Right kidney (tissue), 1 donor: ENCODE measurements around the gene NCOA3.

Source experiments
- DNase-seq: peaks from one replicate; pipeline ENCODE4 v3.0.0-alpha.2; 2016

NCOA3 gene

DNA sequence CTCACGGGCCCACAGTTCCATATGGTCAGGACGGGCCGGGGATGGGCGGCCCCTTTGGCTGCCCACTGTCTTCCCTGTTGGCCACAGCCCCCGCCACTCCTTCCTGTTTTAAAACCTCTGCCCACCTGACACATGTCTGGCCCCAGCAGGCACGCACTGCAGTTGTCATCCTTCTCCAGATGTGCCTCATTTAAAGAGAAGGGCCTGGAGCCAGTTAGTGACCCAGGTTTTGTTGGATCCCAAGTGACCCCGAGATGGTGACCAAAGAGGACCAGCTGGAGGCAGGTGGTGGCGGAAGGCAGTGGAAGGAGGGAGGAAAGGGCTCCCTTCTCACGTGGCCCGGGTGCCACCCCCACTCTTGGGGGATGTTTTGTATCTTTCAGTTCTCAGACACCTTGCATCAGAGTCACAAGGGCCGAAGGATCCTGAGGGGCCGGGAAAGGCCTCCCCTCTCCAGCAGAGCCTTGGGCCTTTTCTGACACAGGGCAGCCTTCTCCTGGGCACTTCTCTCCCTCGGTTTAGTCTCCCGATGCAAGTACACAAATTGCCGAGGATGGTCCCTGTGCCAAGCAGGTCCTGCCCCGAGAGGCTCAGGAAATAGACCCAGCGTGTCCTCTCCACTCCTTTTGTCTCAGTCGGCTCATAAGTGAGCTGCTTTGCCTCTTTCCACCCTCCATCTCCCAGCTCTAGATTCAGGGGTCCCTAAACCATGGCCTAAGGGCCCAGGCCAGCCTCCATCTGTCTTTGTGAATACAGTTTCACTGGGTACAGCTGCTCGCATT lies 166.0 kb downstream of the NCOA3 start:
- DNase-seq: no peak

DNA sequence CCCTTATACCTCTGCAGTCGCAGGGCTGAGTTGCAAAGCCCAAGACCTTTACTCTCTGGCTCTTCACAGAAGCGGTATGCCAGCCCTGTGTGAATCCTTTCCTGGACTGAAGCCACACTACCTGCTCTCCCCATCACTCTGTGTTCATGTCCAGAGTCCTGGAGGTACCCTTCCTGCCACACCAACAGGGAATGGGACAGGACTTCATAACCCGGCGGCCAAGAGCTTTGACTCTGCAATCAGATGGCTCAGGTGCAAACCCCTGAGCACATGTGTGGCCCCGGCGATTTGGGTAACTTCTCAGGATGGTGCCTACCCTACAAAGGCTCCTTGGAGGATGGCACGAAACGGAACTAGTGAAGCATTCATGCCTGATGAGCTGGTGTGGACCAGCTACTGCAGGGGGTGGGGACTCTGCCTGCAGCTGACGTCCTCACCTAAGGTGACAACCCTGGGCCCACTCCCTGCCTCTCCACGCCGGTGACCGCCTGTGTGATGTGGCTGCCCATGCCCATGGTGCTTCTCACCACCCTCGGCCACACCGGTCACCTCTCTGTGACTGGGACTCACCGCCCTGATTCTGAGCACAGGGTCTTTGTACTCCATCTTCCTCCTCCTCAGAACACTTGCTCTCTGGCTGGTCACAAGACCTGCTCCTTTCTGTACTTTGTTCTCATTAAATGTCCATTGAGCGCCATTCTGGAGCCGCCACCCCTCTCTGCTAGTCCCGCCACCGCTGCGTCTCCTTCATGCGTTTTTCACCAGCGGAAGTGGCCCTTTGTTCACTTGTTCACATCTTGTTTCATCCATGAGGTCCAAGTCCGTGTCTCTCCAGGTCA lies 166.8 kb downstream of the NCOA3 start:
- DNase-seq: no peak

DNA sequence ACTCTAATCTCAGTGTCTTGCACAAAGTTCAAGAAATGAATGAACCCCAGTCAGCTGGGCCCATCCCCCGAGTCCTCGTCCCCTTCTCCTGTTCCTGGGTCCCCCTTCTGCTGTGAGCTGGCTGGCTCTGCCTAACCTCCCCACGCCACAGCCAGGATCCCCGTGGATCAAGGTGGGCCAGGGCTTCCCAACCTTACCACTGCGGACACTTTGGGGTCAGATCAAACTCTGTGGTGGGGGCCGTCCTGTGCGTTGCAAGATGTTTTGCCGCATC lies 167.4 kb downstream of the NCOA3 start:
- DNase-seq: no peak

DNA sequence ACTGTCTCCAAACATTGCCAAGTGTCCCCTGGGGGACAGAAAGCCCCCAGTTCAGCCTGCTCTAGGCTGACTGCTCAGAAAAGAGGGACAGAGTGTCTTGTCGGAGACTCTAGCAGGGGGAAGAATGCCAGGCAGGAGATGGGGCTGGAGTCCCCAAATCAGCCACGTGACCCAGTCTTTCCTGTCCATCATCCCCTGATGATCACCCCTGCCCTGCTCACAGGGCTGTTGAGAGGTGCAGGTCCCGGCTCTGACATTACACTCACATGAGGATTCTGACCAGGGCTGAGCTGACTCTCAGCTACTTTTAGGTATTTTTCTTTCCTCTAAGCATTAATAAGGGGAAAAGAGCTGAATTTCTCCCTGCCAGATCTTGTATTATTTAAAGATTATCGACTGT lies 167.8 kb downstream of the NCOA3 start:
- DNase-seq: no peak

DNA sequence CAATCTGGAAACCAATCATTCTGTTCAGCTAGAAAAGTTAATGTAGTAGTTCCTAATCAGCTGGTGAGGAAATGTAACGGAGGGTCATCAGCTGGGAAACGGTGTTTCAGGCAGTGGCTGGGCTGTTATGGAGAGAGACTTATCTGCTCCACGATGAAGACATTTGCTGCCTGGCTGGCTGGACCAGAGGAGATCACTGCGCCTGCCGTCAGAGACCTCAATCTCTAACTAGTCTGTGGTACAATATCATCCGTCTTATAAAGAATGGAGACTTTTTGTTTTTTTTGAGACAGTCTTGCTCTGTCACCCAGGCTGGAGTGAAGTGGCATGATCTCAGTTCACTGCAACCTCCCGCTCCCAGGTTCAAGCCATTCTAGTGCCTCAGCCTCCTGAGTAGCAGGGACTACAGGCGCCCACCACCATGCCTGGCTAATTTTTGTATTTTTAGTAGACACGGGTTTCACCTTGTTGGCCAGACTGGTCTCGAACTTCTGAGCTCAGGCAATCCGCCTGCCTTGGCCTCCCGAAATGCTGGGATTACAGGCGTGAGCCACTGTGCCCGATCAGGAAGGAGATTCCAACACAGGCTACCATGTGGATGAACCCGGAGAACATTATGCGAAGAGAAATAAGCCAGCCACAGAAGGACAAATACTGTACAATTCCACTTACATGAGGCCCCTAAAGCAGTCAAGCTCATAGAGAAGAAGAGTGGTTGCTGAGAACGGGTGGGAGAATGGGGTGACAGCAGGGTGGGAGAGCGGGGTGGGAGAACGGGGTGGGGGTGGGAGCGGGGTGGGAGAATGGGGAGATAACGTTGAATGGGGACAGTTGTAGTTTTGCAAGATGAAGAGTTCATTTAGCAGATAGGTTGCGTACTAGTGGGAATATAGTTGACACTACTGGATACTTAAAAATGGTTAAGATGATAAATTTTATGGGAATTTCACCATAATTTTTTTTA lies 168.5 kb downstream of the NCOA3 start:
- DNase-seq: no peak

DNA sequence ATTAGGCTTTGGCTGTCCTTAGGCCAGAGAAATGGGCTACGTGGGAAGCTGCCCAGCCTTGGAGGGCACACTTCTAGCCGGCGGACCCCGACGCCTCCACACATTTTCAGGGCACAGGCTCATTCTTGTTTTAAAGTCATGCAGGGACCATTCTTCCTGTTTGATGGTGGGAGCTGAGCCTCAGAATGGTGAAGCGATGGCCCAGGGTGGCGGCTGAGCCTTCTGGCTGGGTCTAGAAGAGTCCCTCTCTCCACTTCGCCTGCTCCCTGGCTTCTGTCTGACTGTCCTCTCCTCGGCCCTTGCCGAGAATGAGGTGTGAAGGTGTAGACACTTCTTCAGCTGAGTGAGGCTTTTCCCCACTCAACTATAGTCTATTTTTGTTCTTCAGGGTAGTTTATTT lies 169.2 kb downstream of the NCOA3 start:
- no peak for DNase-seq

DNA sequence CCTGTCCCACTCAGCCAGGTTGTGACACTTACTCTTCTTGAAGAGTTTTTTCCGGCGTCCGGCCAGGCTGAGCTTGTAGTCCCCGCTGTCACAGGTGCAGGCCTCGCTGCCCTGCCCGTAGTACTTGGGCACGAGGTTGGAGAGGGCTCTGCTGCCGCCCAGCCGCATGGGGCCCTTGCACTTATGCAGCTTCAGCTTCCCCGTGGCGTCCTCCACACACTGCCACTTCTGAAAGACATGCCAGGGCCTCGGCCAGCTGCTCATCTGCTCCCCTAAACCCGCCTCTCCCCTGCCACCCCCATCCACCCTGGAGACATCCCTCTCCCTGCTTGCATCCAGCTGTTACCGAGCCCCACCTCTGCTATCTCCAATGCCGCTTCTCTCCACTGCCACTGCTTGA lies 170.5 kb downstream of the NCOA3 start:
- DNase-seq: no peak

DNA sequence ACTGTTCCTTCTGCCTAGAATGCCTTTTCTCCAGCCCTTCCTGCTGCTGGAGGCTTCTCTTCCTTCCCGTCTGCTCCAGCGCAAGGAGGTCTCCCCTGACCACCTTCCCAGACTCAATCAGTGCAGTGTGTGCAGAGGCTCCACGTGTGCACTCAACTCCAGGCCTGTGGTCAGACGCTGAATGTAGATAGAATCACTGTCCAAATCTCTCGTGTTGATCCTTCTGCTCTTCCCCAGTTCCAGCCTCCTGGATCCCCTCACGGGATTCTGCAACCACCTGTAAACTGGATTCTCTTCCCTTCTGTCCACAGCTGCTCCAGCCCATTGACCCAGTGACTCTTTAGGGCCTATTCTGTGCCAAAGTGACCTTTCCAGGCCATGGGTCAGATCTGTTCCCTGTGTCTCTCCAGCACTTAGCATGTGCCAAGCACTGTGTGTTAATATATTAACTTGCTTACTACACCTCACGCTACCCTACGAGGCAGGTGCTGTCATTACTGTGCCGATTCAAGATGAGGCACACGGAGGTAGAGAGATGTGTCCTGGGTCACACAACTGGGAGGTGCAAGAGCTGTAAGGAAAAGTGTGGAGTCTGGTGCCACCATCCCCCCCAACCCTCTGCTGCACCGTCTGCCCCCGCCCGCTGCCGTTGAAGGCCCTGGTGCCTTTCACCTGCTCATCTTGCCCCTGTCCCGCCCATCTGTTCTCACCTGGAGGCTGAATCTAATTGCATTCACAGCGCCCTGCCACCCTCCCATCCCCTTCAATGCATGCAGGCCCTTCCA lies 171.4 kb downstream of the NCOA3 start:
- DNase-seq: no peak

DNA sequence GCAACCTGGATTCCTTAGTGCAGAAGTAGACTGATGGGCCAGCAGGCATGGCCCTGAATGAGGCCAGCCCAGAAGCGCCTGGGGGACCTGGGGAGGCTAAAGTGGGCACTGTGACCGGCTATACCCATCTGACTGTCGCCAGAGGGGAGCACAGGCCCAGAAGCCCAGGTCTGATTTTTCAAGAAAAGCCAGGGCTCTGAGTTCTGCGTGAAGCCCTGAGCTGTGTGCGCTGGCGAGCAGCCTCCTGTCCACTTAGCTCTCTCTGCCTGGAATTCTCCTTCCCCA lies 171.9 kb downstream of the NCOA3 start:
- no peak for DNase-seq

DNA sequence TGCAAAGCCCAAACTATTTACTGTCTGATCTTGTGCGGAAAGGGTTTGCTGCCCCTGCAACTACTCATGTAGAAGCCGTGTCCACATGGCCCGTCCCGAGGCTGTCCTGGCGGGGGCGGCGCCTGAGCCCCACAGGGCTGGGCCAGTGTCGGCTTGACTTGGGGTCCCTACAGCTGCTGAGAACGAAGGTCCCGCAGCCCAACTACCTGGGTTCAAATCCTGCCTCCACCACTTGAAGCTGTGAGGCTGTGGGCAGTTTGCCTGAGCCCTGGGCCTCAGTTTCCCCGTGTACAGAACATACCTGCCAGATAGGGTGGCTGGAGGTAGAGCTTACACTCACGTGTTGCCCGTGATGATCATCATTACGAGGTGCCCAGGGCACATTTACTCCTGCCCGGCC lies 172.5 kb downstream of the NCOA3 start:
- DNase-seq: no peak

DNA sequence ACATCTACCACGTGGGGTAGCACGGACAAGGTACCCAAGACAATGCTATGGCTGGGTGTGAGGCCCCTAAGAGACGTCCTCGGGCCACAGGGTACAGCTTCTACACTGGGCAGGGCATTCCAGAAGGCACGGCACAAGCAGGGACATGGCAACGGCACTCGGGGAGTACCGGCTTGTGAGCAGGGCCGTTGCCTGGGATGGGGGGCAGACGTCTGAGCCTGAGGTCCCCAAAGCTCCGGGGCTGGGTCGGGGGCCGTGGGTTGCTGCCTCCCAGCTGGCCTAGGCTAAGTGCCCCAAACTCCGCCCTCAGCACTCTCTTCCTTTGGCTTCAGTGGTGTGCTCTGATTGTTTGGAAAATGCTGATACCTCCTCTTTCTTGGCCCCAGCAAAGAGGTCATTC lies 173.0 kb downstream of the NCOA3 start:
- DNase-seq: no peak

DNA sequence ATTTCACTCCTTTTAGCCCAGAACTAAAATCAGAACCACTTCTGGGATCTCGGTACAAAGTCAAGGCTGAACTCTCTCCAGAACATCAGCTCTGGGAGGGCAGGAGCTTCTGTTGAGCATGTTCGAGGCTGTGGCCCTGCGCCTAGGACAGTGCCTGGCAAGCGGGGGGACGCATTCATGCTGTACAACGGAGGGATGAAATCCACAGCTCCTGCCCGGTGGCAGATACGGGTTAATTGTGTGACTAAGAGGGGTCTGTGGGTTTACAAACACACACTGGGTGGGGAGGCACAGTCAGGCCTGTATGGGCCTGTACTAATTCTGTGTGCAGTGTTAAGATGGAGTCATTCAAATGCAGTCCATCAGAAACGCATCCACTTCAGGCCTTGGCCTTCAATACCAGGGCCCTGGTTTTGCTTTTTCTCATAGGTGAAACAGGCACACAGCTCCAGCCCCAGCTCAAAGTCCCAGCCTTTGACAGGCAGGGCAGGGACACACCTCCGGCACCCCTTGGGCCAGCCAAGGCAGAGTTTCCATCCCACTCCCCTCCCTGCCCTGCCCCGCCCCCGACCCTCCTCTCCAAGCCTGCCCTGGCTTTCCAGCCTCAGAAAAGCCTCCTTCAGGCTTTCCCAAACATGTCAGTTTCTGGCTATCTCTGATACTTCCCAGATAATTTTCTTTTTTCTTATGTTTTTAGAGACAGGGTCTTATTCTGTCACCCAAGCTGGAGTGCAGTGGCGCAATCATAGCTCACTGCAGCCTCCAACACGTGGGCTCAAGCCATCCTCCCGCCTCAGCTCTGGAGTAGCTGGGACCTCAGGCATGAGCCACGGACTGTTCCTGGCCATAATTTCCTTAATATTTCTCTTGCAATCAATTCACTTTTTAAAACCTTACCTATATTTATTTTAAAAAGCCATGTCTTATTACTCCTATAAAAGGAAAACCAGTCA lies 173.8 kb downstream of the NCOA3 start:
- no peak for DNase-seq

DNA sequence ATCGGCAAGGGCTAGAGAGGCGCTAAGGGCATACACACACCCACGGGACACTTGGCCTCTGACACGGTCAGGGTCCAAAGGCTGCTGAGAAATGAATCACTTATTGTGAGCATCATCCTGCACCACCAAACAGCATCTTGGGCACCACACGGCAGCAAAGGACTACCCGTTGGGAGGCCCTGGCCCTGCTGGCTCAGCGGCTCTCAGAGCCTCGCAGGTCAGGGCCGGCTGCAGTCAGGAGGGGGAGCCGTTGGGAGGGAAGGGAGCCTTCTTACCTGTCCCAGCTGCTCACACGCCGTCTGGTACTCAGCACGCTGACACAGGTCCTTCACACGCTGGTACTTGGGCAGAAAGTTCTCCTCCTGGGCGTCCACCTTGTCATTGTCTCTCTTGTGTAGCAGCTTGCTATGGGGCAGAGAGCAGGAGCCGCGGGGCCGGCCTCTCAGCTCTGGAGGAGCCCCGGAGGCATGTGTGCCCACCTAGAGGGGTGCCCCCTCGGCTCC lies 174.6 kb downstream of the NCOA3 start:
- no peak for DNase-seq

DNA sequence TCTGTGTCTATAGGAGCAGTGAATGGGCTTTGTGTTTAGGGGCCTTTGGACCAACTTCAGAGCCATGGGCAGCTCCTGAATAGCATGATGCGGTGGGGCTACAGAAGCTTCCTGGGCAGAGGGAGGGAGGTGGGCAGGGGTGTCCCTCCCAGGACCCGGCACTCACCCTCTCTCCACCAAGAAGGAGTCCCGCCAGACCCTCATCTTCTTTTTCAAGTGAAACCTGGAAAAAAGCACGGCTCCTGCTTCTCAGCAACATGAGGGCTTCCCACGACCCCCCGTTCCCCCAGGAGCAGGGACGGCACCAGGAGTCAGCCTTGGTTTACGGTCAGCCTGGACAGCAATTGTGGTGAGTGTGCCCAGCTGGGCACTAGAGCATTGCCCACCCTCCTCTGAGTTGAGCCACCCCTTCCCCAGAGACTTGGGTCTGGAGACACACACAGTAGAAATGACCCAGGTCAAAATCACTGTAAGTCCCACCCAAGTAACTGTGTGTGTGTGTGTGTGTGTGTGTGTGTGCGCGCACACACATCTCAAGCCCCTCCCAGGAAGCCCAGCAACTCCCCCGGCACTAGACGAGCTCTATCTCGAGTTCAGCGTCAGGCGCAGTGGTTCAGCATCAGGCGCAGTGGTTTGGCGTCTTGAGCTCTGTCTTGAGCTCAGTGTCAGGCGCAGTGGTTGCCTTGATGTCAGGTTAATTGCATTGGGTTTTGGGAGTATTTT lies 175.4 kb downstream of the NCOA3 start:
- no peak for DNase-seq

DNA sequence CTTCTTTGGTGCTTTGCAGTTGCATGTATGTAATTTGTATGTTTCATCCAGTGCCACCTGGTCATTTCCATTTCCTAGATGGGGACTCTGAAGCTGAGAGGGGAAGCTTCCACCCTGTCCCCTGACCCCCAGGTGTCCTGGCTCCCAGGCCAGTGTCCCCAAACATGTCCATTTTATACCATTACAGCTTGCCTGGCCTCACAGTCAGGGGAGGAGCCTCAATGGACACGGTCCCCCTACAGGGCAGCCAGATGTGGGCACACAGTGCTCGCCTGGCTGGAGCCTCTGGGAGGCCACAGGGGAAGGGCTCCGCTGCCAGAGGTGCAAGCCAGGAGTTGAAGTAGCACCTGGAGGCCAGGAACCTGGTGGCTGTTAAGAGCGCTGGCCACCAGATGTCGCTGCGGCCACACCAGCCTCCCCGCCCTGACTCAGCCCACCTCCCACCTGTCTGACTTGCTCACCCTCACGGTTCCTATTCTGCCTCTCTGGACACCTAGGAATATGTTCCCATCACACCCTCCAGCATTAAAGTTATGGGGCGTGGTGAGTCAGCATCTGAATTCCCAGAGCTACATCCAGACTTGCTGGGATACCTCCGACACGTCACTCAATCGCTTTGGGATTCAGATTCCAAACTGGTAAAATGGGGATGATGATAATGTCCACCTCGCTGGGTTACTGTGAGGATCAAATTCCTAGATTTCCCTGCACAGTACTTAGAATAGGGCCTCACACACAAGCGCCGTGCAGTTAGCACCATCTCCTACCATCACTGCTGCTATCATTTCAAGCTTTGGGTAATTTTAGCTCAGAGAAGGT lies 176.2 kb downstream of the NCOA3 start:
- peak; percentile 59 for DNase-seq

DNA sequence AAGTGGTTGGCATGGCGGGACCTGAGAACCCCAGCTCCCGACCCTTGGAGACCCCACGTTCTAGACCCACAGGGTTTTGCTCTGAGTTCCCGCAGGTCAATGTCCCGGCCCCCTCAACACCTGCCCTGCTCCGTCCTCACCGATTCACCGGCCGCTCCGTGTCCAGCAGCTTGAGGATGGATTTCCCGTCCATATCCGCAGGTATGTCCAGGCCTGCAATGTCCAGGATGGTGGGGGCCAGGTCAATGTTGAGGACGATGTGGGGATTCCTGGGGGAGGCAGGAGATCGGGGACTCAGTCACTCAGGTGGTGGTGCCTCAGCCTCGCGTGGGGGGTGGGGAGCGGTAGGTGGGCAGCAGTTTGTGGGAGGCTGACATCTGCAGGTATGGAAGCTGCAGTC lies 176.8 kb downstream of the NCOA3 start:
- no peak for DNase-seq

DNA sequence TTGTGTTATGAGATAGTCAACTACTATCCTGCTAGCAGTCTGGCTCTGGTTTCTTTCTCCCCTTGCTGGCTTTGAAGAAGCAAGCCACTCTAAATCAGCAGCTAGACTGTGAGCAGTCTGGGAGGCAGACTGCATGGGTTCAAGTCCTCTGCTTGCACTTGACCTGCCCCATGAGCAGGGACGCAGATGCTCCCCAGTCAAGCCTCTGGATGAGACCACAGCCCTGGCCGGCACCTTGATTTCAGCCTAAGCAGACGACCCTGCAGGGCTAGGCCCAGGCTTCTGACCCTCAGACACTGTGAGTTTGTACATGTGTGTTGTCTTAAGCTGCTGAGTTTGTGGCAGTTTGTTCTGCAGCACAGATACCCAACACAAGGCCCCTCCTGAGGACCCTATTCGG lies 177.8 kb downstream of the NCOA3 start:
- no peak for DNase-seq

DNA sequence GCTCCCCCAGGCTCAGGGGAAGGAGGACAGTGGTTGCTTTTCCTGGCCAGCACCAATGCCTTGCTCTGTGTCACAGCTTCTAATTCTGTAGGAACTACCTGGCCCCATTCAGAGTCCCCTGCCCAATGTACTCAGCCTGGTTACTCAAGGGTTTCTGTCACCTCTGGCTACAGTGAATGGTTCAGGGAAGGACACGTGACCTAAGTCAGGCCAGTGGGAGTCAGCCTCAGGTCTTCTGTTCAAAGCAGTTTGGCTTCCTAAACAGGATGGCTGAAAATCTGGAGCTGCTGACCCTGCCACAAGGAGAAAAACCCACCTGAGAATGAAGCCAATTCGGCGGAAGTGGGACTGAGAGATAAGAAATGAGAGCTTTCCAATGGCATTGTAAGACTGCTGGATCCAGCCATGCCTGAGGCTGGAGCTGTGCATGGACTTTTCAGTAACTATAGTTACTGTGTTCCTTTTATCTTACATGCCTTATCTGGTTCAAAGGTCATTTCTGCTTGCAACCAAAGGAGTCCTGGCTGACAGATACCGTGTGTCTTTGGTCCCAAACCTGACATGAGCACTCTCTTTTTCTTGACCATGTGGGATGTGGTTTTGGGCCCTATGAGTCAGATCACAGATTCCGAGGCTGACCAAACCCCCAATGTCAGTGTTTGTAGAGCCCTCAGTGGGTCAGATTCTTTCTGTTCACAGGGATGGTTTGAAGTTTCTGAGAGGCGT lies 179.3 kb downstream of the NCOA3 start:
- no peak for DNase-seq
